Suppressor macrophage treated with lipopolysaccharide for 1 hour (primary cell): Measurements from ENCODE around the gene NFKB2.

ENCODE experiments used
- DNase-seq, 3 donors: peaks; one replicate each; pipeline ENCODE4 v3.0.0-alpha.2; 2020 to 2022

NFKB2 gene

DNA sequence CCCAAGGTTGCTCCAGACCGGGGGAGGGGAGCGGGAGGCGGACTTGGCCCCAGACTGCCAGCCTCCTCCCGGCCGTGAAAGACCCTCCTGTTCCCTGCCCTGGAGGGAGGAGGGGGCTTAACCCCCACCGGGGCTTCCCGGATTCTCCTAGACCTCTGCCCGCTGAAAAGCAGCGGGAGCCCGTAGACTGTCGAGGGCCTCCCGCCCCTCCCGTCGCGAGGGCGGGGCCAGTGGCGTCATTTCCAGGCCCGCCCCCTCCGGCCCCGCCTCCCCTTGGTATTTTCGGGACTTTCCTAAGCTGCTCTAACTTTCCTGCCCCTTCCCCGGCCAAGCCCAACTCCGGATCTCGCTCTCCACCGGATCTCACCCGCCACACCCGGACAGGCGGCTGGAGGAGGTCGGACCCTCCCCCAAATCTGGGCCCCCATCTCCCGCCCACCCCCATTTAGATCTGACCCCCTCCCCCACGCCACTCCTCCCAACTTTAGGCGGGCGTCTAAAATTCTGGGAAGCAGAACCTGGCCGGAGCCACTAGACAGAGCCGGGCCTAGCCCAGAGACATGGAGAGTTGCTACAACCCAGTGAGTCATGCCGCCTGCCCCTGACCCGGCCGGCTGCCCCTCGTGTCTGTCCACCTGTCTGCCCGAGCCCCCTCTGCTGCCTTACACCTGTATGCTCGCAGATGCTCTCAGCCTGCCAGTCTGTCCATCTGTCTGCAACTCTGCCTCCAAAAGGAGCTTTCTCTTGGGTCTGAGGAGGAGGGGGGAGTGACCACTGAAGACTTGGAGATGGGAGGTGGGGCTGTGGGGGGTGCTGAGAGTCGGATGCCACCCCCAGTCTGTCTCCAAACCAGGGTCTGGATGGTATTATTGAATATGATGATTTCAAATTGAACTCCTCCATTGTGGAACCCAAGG, at the start of gene NFKB2:
TSS of gene NFKB2 (plus strand) at position 306 of the 917 bp plus-strand sequence. CDS start at position 561, 255 bp downstream.
- DNase-seq = peak; percentile 98 to 99 (median 99)

GRCh38 chr10:102347236-102347828, 48.2 kb upstream of the NFKB2 start:
- peak; percentile 16 to 24 (median 19) for DNase-seq

DNA sequence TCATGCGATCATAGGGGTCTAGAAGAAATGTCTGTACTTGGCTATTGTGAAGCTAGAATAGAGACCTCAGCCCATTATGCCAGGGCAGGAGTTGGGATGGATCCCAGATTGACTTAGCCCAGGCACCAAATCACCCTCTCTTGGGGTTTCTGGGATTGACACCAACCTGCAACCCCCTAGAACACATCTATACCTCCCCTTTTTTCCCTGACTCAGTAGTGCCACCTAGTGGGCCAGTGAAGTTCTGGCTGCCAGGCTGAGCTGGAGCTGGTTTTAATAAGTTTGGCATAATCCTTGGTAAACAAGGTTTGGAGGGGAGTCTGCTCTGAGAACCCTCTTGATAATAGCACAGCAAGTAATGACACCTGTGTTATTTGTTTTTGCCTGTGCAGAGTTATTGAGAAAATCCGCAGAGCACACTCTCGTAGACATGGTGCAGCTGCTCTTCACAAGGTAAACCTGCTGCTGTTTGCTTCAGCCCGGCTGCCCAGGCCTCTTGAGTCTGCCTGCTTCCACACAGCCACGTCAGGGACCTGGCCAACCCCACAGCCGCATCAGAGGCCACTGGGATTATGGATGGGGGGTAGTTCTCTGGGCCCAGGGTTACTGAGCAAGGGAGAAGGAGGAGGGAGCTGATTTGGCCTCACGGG, 43.3 kb upstream of the NFKB2 start:
- DNase-seq = peak; percentile 81 to 86 (median 83)

DNA sequence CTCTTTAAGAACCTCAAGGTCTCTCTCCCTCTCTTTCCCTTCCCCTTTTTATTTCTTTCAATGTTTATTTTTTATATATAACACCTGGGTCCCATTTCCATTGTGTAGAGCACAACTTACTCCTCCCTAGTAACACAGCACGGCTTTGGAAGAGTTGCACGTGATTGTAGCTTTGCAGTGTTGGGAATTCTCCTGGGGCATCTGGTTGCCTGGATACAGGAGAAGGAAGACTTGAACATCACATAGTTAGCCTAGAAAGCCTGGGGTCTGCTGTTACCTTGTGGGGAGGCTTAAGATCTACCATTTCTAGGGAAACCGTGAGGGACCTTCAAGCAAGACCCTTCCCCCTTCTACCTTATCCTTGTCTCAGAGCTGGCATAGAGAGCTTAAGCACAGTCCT, 41.1 kb upstream of the NFKB2 start:
- no peak for DNase-seq

- DNase-seq = no peak
Measured at GRCh38 chr10:102358712-102359382, 36.7 kb upstream of the NFKB2 start.

- DNase-seq = no peak
Measured at GRCh38 chr10:102367441-102367840, 28.1 kb upstream of the NFKB2 start.

GRCh38 chr10:102368077-102368476, 27.4 kb upstream of the NFKB2 start:
- no peak for DNase-seq

DNA sequence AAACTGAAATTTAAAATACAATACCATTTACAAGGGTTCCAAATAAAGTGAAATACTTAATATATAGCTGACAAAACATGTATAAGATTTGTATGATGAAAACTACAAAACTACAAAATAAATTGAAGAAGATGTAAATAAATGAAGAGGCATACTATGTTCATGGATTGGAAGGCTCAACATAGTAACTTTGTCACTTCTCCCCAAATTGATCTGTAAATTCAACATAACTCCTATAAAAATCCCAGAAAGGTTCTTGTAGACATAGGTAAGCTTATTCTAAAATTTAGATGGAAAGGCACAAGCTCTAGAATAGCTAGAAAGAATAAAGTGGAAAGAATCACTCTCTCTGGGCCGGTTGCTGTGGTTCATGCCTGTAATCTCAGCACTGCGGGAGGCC, 24.2 kb upstream of the NFKB2 start:
- DNase-seq = no peak

DNA sequence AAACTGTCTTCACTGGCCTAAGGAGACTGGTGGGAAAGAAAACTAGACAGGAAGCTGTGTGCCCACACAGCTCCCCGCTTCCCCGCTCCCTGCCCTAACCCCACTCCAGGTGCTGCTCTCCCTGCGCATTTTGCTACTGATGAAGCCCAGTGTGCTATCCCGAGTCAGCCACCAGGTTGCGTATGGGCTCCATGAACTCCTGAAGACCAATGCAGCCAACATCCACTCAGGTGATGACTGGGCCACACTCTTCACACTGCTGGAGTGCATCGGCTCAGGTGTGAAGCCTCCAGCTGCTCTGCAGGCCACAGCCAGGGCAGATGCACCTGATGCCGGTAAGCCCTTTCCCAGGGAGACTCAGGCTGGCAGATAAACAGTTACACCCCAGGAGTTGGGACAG, 20.3 kb upstream of the NFKB2 start:
- DNase-seq = no peak

DNA sequence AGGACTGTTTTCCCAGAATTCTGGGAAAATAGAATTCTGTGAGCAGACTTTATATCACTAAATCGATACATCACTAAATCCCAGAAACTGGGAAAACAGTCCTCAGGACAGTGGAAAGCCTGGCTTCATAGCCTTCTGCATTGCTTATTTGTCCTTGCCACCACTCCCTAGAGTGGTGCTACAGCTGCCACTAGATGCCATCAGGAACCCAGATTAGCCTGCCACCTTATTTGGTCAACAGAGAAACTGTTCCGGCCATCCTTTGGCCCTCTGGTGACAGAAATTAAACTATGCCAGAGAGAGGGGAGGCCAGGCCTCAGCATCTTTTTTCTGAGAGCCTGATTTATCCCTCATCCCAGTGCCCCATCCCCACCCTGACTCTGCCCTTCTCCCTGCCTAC, 19.6 kb upstream of the NFKB2 start:
- DNase-seq = no peak

DNA sequence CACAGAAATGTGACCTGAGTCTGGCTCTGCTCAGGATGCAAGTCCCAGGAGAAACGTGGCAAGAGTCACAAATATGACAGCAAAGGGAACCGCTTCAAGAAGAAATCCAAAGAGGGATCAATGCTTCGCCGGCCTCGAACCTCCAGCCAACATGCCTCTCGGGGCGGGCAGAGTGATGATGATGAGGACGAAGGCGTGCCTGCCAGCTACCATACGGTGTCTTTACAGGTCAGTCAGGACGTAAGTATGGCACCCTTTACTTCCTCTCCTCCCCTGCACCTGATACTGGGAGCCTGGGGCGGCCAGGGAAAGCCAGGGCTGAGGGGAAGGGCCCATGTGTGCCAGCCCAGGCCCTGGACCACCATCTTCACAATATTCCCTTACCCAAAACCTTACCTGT, 18.6 kb upstream of the NFKB2 start:
- no peak for DNase-seq

- DNase-seq = no peak
Measured at GRCh38 chr10:102379383-102379782, 16.1 kb upstream of the NFKB2 start.

- DNase-seq = no peak
Measured at GRCh38 chr10:102381983-102382382, 13.5 kb upstream of the NFKB2 start.

DNA sequence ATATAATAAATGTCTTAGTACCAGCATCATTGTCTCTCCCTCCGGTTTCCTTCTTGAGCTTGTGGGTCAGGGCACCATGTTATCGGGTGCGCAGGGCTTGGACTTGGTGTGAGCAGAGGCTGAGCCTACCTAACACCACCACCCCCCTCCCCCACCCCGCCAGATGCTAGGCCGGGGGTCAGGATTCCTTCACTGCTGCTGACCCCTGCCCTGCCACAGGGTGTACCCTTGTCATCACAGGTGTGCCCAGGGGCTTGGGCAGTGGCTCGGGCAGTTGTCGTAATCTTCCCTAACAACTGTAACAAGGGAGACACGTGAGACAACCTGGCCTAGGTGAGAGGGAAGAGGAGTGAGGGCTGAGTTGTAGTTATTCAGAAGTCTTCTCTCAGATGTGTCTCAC, 12.6 kb upstream of the NFKB2 start:
- DNase-seq = no peak

DNA sequence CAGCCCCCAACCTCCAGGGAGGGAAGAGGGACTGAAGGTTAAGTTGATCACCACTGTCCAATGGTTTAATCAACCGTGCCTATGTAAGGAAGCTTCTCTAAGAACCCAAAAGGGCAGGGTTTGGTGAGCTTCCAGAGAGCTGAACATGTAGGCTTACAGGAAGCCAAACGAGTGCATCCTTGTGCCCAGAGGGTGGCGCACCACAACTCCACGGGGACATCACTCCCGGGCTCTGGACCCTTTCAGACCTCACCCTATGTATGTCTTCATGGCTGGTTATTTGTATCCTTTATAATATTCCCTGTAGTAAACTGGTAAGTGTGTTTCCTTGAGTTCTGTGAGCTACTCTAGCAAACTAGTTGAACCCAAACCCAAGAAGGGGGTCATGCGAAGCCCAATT, 11.5 kb upstream of the NFKB2 start:
- DNase-seq = peak in 2 of 3 donors; percentile 28 to 41

DNA sequence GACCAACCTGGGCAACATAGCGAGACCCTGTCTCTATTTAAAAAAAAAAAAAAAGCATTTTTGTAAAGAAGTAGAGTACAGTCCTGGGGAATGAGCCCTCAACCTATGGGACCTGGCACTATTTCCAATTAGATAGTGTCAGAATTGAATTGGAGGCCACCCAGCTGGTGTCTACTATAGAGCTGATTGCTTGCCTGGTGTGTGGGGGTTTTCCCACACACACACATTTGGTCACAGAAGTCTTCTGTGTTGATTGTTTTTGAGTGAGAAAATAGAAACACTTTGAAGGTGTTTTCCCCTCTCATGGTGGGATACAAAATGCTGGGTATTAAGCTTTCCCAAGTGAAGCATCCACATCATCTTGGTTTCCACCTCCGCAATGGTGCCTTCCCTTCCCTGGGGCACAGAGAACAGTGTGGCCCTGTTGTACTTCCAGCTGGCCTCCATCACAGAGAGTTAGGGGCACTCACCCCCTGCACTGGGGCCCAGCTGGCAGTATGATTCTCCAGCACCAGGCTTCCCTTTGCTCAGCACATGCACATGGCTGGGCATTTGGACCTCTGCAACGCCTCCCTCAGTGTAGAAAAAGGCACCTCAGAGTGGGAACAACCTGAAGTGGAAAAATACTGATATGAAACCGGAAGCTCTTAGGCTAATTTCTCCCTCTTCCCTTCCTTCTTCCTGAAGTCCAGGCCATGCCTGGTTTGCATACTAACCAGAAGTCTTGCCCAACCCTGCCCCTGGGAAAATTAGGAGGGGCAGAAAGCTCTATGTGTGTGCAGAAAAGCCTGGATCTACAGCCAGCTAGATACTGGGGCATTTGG, 10.7 kb upstream of the NFKB2 start:
- DNase-seq = peak in 2 of 3 donors; percentile 65 to 71

DNA sequence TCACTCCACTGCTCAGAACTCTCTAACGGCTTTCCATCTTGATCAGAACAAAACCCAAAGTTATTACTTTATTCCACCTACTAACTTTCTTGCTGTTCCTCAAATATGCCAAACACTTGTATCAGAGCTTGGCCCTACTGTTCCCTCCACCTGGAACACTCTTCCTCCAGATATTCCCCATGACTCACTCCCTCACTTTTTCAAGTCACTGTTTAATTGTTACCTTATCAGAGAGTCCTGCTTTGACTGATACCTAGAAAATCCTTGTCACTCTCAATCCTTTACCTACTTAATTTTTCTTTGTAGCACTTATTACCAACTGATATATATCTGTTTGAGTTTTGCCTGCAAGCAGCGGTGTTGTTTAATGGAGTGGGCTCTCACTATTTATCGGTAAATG, 5.6 kb upstream of the NFKB2 start:
- DNase-seq = no peak

- no peak for DNase-seq
Measured at GRCh38 chr10:102392306-102392705, 3.2 kb upstream of the NFKB2 start.

- no peak for DNase-seq
Measured at GRCh38 chr10:102393411-102394078, 2.0 kb upstream of the NFKB2 start.

DNA sequence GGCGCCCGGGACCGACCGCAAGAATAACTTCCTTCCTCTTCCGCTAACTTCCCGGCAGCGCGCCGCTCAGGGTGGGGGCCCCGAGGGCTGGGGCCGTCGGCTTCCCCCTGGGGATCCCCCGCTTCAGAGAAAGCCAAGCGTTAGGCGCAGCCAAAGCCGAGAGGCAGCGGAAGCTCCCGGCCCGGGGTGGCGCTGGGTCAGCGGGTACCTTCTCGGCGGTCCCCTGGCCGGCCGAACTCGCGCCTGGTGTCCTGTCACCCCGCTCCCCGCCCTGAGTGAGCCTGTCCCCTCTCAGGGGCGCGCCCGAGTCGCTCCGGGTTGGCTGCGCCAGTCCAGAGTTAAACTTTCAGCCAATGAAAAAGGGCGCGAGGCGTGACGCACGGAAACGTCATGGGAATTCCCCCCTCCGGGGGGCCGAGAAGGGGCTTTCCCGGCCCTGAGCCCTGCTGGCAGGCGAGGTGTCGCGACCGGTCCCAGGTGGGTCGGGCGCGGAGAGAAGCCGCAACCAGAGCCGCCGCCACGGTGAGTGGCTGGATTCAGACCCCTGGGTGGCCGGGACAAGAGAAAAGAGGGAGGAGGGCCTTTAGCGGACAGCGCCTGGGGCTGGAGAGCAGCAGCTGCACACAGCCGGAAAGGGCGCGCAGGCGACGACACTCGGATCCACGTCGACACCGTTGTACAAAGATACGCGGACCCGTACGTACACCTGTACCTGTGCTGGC, 1.3 kb upstream of the NFKB2 start:
- DNase-seq = peak; percentile 99 to 100 (median 100)
